GM12874 (cell line): ENCODE results near the gene ZNF730.

ENCODE experiments used
- TF ChIP-seq, protein P1 (sequence below): IDR thresholded peaks from 2 replicates; pipeline ENCODE4 v1.5.1; 2011; ENCODE audit warnings: low read depth, mild to moderate bottlenecking, control low read depth, low read length, moderate library complexity; ENCODE audit not compliant: insufficient read depth

Gene ZNF730

DNA sequence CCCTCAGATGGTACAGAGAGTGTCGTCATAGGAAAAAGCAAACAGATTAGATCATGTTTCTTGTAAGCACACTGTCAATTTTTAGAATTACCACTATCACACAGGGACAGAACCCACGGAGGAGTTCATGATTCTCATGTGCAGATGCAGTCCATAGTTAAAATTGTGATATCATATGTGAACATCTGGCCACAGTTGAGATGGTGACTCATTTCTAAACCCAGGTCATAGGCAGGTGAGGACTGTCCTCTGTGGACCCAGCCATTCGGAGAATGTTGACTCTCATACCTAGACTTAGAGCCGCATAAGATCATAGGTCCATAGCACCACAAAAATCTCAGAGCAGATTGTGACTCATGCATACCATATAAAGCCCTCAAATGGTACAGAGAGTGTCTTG, 17.8 kb upstream of the ZNF730 start:
- TF ChIP-seq, protein P1, sequence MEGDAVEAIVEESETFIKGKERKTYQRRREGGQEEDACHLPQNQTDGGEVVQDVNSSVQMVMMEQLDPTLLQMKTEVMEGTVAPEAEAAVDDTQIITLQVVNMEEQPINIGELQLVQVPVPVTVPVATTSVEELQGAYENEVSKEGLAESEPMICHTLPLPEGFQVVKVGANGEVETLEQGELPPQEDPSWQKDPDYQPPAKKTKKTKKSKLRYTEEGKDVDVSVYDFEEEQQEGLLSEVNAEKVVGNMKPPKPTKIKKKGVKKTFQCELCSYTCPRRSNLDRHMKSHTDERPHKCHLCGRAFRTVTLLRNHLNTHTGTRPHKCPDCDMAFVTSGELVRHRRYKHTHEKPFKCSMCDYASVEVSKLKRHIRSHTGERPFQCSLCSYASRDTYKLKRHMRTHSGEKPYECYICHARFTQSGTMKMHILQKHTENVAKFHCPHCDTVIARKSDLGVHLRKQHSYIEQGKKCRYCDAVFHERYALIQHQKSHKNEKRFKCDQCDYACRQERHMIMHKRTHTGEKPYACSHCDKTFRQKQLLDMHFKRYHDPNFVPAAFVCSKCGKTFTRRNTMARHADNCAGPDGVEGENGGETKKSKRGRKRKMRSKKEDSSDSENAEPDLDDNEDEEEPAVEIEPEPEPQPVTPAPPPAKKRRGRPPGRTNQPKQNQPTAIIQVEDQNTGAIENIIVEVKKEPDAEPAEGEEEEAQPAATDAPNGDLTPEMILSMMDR: no peak

DNA sequence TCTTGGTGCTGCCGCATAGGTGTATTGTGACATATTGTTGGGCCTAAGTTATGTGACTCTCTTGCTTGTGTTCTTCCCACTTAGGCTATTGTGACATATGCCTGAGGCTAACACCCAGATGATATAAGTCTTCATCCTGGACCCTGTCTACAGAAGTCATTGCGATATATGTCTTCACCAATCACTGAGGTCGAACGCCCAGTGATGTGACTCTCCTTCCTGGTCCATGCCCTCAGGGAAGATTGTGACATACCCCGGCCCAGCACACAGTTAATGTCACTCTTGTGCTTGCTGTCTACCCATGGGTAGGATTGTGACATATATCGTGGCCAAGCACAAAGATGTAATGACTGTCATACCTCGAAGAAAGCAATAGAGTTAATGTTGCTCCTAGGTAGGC, 16.9 kb upstream of the ZNF730 start:
- TF ChIP-seq, protein P1: no peak

- TF ChIP-seq, protein P1: no peak
Measured at GRCh38 chr19:23101241-23101640, 15.6 kb upstream of the ZNF730 start.

DNA sequence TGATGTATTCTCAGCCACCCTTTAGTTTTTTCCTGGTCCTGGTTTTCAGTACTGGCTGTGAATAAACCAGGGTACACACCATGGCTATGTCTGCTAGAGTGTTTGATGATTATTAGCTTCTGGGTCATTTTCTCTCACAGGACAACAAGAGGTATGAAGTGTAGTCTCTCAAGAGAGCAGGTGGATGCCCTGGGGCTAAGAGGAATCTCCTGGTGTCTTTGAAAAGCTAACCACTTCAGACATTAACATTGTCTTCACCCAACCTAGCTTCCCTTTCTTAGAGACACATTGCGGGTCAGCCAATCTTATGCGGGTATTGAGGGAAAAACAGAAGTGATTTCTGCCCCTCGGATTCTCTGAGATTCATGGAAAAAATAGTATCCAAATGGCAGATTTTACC, 1.6 kb downstream of the ZNF730 start:
- TF ChIP-seq, protein P1: no peak

- TF ChIP-seq, protein P1: no peak
Measured at GRCh38 chr19:23145617-23146415, 29.0 kb downstream of the ZNF730 start.

DNA sequence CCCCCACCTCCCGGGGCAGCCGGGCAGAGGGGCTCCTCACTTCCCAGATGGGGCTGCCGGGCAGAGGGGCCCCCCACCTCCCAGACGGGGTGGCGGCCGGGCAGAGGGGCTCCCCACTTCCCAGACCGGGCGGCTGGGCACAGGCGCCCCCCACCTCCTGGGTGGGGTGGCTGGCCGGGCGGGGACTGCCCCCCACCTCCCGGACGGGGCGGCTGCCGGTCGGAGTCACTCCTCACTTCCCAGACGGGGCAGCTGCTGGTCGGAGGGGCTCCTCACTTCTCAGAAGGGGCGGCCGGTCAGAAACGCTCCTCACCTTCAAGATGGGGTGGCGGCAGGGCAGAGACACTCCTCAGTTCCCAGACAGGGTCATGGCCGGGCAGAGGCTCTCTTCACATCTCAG, 43.9 kb downstream of the ZNF730 start:
- TF ChIP-seq, protein P1: no peak

GRCh38 chr19:23183251-23183650, 66.4 kb downstream of the ZNF730 start:
- TF ChIP-seq, protein P1: no peak
